NCI-H748 (cell line): ENCODE results near the gene CUL1.
A peak's percentile ranks its signal among the peaks of the same experiment; 100 is the strongest.

ENCODE experiments used
- DNase-seq: peaks from one replicate; lab custom pipeline; 2025; ENCODE audit not compliant: unreplicated experiment; lab: John Stamatoyannopoulos, UW

CUL1 gene

DNA sequence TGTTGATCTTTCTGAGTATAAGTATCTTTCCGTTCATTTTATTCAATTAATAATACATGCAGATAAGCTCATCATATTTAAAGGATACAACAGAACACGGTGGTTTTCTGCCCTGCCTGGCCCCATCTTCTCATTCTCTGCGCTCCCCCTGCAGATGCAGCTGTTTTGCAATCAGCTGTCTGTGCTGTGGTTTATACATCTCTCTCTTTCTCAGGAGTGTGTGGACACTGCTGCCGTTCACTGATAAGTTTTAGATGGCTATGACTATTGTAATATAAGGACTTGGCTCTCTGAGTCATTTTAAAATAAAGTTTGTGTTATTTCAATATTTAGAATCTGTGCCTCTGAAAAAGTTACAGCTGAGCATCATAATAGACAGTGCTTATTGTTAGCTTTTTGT lies 54.5 kb downstream of the CUL1 start:
- no peak for DNase-seq

DNA sequence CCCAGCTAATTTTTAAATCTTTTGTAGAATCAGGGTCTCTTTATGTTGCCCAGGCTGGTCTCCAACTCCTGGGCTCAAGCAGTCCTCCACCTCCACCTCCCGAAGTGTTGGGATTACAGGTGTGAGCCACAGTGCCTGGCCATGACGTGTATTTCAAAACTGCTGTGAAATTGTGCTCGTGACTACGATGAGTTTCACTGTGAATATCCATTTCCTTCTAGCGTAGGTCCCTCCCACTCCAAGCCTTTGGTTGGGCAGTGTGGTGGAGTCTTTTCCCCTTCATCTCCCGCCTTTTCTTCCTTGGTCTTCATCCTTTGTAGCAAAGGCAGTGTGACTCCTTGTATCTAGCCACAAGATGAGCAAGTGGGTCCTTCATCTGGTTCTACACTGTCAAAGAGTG lies 56.2 kb downstream of the CUL1 start:
- no peak for DNase-seq

DNA sequence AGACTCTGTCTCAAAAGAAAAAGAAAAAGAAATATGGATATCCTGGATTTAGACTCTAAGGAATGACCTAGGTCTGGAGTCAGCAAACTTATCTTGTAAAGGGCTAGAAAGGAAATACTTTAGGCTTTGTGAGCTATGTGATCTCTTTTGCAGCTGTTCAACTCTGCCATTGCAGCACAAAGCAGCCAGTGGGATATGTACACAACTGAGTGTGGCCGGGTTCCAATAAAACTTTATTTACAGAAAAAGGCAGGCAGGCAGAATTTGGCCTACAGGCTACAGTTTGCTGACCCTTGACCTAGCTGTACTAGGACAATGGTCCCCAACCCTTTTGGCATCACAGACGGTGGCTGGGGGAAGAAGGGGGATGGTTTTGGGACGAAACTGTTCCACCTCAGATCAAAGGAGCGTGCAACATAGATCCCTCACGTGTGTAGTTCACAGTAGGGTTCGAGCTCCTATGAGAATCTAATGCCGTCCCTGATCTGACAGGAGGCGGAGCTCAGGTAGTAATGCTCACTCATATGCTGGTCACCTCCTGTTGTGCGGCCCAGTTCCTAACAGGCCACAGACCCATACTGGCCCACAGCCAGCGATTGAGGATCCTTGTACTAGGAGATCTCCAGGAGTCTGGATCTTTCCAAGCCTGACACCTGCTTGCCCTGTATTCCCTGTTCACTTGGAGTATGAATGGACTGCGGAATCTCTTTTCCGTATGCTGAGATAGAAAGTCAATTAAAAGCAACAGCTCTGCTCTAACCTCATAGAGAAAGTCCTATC lies 63.0 kb downstream of the CUL1 start:
- no peak for DNase-seq

DNA sequence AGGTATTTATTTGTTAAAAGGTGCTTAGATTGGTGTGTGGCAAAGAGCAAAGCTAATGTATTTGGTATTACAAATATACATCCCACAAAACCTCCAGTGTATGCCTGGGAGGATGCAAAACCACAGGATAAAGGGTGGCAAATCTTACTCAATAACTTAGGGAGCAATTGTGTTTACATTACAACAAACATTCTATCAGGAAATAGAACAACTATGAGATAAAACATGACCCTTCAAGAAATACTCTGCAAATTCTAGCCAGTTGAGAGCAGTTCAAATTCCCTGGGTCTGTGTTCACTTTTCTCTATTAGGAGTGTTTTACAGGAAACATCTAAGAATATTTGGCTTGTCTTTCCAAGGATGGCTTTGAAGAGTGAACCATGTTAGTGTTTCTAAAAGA lies 64.9 kb downstream of the CUL1 start:
- no peak for DNase-seq

DNA sequence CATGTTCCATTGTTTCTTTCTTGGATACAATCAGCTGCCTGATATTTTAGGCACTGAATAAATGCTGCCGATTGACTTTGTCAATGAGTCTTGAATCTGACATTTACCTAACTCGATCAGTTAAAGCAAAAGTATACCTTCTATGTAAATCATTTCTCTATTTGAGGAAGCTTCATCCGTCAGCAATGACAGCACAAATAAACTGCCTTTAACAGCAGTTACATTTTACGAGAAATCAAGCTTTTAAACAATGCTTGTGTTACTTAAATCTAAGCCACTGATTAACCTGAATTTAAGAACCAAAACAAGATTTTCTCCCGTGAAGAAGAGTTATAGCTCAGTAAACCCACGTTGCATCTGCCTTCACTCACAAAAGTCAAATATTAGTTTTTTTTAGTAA lies 71.3 kb downstream of the CUL1 start:
- DNase-seq, result no peak

DNA sequence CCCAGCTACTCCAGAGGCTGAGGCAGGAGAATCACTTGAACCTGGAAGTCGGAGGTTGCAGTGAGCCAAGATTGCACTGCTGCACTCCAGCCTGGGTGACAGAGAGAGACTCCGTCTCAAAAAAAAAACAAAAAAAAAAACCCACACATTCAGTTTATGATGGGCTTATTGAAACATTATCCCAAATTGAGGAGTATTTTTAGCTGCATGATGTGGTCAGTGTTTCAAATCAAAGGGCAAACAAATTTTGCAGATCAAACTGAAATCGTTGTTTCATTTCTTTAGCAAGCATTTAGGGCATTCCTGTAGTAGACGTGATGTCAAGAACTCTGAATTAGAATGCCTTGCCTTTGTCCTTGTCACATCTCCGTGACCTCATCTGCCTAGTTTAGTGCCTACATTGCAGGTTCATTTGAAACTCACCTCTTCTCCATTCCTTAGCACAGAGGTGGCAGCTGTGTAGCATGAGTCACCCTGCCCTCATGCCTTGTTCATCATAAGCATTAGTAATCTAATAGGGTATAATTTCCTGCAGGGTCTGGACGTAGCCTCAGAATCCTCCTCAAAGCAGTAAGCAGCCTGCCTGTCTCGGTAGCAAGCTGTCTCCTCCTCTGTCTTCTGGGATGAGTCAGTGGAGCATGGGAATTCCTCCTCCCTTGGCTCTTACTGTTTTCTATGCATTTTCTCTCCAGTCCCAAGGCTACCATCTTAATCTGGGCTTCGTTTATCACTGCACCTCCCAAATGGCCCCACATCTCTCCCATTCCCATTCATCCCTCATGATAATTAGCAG lies 73.8 kb downstream of the CUL1 start:
- DNase-seq, result no peak

DNA sequence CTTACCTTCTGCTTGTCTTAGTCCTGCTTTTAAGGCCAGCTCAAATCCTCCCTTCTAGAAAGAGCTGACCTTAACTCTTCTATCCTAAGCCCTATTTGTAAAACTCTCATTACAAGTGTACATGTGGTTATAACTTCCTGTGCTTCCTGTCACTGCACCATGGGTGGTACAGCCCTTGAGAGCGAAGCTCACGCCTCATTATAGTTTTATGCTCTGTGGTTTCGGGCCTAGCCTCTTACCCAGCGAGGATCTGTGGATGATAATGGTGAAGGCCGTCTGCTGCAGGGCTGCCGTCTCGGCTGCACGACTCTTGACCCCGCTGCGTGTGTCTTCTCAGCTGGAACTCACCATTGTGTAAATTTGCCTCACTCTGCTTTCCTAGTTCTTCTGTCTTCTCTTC lies 74.6 kb downstream of the CUL1 start:
- peak; percentile 29 for DNase-seq

DNA sequence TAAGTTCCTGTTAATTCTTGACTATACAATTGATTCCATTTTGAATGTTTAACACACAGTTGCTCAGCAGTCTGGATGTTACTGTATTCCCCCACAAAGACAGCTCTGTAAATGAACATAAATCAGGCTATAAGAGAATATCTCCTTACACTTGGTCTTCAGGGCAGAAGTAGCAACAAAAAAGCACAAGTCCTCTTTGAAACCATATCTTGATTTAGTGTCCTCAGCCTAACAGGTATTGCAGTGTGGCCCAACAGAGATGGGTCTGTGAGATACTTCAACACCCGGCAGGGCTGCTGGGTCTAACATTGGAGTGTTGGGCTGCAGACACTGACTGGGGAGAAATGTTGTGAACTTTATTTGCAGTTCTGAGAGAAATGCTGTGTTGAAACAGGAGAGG lies 75.8 kb downstream of the CUL1 start:
- DNase-seq, result no peak

DNA sequence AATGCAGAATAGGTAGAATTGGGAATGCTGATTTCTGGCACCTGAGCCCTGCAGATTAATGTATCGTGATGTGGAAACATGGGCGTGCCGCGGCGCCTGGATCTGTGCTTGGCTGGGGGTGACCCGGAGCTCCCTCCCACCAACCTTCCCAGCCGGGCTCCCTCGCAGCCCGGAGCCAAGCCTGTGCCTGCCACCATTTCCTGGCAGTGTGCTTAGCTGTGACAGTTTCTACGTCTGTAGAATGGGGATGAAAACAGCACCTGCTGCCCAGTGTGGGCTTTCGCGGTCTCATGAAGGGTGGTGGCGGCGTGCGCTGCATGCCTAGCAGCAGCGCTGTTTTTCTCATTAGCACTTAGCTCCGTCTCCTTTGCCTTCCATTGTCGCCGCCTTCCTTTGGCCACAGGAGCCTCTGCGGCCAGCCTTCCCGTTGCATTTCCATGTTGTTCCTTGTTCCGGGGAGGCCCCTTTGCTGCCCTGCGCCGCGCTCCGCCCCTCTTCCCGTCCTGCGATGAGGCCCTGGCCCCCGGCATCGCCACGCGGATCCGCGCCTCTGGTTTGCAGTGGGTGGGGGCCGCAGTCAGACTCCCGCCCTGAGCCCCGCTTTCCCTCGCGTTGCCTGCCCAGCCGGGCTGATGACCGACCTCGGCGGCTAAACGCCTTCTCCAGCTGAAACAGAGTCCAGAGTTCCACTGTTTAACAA lies 84.2 kb downstream of the CUL1 start:
- DNase-seq, result no peak

DNA sequence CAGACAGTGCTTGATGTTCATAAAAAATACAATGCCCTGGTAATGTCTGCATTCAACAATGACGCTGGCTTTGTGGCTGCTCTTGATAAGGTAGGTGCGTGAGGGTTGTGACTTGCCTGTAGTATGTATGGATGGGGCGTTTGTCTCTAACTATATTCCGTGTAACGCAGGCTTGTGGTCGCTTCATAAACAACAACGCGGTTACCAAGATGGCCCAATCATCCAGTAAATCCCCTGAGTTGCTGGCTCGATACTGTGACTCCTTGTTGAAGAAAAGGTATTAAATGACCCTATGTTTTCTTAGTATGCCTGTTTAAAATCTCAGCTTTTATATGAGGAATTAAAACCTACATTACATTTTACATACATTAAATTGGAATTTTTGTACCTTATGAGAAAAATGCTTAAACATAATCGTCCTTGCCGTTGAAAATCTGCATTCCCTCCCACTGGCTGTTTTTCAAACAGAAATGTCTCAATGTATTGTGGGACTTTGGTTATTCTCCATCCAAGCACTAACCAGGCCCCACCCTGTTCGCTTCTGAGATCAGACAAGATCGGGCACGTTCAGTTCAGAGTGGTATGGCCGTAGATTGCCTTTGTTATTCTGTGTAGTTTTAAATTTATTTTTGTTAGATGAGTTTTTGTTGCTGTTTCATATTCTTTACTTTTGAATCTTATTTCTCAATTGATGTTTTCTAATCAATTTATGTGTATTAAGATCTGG lies 85.3 kb downstream of the CUL1 start:
- DNase-seq, result no peak

DNA sequence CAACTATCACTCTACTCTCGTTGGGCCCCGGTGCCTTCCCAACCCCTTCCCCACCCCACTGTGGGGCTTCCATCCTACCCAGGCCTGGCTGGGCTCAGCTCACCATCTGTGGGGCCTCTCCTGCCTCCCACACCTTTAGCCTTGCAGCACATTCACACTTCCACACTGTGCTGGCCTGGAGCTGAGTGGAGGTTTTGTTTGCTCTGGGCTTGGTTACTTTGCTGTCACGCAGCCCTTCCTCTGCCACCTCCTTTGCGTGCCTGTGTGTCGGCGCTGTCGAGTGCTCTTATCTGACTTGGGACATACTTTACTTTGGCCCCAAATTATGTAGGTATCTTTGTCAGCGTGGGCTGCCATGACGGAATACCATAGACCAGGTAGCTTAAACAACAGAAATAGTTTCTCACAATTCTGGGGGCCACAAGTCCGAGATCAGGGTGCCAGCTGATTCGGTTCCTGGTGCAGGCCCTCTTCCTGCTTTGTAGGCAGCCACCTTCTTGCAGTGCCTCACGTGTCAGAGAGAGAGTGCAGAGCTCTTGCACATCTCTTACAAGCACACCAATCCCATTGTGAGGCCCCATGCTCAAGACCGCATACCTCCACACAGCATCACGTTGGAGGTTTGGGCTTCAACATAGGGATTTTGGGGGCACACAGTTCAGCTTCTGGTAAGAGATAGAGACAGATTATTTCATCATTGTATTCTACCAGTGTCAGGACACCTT lies 89.0 kb downstream of the CUL1 start:
- DNase-seq, result no peak

DNA sequence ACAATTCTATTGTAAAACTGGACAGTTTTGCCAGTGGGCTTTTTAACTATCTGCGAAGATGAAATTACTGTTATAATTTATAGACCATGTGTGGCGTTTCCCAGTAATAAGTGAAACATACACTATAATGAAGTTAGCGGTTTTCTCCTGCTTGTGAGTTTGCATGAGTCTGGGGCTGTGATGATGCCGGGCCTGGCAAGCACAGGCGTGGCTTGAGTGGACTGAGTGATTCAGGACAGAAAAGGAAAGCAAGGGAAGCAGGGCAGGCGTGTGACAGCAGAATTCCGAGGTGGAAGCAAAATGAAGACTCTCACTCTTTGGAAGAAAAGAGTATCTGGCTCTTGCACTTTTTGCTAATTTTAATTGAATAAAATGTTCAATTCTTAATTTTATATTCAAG lies 90.5 kb downstream of the CUL1 start:
- no peak for DNase-seq

DNA sequence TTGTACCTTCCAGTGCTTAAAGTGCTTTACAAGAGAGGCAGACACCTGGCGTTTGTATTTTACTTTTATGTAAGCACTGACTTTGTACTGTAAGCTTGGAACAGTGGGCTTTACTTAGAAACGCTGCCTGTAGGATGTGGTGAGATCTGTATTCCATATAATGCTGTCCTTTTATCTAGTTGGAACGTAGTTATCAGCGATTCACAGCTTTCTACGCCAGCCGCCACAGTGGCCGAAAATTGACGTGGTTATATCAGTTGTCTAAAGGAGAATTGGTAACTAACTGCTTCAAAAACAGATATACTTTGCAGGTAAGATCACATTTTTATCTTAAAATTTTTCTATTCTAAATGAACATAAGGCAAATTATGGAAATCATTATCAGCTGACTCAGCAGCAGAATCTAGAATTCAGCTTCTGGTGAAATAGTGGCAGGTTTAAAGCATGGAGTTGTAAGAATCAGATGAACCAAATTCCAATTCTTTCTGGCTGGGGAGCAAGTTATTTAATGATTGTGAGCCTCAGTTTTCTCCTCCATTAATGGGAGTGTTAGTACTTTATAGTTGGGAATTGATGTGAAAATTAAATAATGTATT lies 91.5 kb downstream of the CUL1 start:
- DNase-seq, result no peak

DNA sequence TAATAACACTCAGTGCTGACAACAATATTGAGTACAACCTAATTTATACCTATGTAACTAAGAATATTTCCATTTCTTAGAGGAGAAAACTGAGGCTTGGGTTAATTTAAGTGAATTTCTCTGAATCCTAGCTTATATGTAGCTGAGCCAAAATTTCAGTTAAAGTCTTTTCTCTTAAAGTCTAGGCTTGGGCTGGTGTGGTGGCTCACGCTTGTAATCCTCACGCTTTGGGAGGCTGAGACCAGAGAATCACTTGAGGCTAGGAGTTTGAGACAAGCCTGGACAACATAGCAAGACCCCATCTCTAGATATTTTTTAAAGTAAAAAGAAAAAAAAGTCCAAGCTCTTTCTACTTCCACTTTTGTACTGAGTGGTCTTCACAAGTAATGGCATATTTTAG lies 92.1 kb downstream of the CUL1 start:
- no peak for DNase-seq

DNA sequence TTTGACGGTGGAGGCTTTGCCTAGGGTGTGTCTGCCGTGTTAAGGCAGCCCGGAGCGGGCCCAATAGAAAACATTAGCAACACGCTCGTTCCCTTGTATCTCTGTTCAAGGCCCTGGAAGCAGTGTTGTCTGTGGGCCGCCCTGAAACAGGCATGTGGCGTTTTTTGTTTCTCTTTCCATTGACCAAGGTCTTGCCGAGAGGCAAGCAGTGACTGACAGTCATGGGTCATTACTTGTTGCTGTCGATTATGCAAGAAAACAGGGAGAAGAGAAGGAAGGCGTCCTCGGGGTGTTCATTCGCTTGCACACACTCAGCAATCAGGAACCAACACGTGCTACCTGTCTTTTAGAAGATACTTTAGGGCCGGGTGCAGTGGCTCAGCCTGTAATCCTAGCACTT lies 92.8 kb downstream of the CUL1 start:
- no peak for DNase-seq

DNA sequence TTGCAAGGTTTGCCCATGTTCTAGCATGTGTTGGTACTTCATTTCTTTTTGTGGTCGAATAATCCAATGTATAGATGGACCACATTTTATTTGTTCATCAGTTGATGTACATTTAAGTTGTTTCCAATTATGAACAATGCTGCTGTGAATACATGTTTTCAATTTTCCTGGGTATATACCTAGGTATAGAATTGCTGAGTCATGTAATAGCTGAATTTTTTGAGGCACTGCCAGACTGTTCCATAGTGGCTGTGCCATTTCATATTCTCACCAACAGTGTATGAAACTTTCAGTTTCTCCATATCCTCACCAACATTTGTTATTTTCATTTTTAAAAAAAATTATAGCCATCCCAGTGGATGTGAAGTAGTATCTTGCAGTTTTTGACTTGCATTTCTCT lies 94.9 kb downstream of the CUL1 start:
- no peak for DNase-seq

DNA sequence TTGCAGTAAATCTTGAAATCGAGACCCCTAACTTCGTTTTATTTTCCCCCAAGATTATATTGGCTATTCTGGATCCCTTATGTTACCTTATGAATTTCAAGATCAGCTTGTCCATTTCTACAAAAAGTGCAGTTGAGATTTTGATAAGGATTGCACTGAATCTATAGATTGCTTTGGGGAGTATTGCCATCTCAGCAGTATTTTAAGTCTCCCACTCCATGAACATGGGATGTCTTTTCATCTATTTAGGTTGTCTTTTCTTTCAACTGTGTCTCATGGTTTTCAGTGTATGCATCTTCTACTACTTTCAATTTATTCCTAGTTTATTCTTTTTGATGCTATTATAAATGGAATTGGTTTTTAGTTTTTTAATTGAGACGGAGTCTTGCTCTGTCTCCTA lies 95.8 kb downstream of the CUL1 start:
- no peak for DNase-seq

DNA sequence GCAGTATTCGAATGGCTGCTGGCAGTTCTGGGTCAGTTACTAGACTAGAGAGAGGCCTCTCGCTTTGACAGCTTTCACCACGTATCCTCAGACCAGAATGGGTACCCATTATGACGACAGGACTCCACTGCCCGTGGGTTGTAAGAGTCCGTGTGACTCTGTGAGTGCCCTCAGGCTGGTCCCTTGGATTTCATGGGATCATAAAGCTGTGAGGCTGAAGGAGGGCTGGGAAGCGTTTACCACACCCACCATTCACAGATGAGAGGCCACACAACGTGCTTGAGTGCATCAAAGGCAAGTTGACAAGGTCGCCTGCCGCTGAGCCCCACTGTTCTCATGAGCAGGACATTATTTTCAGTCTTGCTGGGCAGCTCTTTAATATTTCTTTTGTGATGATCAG lies 98.1 kb downstream of the CUL1 start:
- no peak for DNase-seq

DNA sequence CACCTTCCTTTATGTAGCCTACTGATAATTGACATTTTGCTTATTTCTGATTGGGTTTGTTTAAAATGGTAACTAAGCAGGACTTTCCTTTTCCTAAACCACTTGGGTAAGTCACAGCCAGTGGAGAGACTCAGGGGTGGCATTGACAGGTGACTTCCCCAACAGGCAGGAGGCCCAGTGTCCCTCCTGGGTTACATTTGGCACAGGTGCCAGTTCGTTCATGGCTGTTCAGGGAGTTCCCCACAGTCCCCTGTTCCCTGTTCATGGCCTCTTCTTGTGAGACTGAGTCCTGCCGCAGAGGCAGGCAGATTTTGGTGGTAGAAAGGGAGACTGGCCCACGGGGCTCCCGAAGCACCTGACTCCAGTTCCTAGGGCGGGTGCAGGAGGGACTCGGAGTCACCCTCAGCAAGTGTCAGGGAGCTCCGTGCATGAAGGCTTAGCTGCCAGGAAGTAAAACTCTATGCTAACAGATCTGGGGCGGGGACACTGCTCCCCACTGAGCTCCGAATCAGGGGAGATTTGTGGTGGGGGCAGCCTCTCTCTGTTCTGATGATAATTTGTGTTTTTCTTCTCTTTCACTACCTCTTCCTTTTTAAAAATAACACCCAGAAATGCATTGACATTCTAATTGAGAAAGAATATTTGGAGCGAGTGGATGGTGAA lies 101.3 kb downstream of the CUL1 start:
- DNase-seq, result no peak

DNA sequence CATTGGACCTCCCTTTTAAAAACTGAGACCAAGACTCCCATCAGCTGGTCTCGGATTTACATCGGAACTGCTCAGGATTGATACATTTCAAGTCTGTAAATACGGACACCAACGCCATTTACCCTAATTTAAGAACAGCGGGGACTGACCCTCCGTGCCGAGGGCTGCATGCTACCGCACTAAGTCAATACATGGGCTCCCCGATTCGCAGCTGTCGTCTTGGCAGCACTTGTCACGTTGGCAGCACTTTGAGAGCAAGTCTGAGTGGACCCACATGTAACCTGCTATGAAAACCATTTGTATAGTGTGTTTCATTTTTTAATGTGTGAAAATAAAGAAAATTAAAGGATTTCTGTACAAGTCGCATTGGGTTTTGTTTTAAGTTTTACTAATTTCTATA lies 102.0 kb downstream of the CUL1 start:
- DNase-seq, result no peak
